LNCAP (cell line): Measurements from ENCODE around the gene CCR1.

ENCODE experiments used
- TF ChIP-seq, protein P1 (sequence below): fragments of 450-650 bp; IDR thresholded peaks from 2 replicates; pipeline ENCODE4 v1.5.1; 2017; ENCODE audit warnings: mild to moderate bottlenecking

CCR1 gene

GRCh38 chr3:46200211-46200610 lies 7.9 kb downstream of the CCR1 start:
- TF ChIP-seq, protein P1, sequence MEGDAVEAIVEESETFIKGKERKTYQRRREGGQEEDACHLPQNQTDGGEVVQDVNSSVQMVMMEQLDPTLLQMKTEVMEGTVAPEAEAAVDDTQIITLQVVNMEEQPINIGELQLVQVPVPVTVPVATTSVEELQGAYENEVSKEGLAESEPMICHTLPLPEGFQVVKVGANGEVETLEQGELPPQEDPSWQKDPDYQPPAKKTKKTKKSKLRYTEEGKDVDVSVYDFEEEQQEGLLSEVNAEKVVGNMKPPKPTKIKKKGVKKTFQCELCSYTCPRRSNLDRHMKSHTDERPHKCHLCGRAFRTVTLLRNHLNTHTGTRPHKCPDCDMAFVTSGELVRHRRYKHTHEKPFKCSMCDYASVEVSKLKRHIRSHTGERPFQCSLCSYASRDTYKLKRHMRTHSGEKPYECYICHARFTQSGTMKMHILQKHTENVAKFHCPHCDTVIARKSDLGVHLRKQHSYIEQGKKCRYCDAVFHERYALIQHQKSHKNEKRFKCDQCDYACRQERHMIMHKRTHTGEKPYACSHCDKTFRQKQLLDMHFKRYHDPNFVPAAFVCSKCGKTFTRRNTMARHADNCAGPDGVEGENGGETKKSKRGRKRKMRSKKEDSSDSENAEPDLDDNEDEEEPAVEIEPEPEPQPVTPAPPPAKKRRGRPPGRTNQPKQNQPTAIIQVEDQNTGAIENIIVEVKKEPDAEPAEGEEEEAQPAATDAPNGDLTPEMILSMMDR: no peak

GRCh38 chr3:46196261-46196957 lies 11.7 kb downstream of the CCR1 start:
- TF ChIP-seq, protein P1: no peak

DNA sequence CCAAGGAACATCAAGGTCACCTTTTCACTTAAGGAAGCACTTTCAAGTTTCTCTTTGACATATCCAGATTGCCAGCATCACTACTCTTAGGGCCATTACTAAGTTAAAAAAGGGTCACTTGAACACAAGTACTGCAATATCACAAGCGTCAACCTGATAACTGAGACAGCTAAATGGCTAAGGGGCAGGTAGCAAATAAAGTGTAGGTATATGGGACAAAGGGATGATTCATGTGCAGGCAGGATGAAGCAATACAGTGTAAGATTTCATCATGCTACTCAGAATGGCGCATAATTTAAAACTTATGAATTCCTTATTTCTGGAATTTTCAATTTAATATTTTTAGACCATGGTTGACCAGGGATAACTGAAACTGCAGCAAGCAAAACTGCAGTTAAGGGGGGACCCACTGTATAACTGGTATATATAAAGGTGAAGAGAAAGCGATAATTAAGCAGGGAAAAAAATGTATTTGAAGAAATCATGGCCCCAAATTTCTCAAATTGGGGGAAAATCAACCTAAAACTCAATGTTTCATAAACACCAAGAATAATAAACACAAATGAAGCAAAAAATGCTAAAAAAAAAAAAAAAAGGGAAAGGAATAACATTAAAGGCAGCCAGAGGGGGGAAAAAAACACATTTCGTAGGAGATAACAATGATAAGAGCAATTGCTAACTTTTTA lies 13.1 kb downstream of the CCR1 start:
- TF ChIP-seq, protein P1: no peak

- TF ChIP-seq, protein P1: no peak
Observed at GRCh38 chr3:46193436-46193835, 14.7 kb downstream of the CCR1 start.

GRCh38 chr3:46192939-46193338 lies 15.2 kb downstream of the CCR1 start:
- TF ChIP-seq, protein P1: no peak

- TF ChIP-seq, protein P1: no peak
Observed at GRCh38 chr3:46191730-46192129, 16.4 kb downstream of the CCR1 start.

- TF ChIP-seq, protein P1: no peak
Observed at GRCh38 chr3:46188708-46189107, 19.4 kb downstream of the CCR1 start.
